NCI-H460 (cell line): ENCODE data around the gene ENTPD8. TPM values are rescaled to one million over a fixed set of nuclear protein-coding genes. Genes with fewer than 3 reads are reported as not detected.
A peak's percentile ranks its signal among the peaks of the same experiment; 100 is the strongest.
"Not testable (repeated sequence)": the region's sequence is repeated elsewhere in the genome, so short reads cannot be mapped to it uniquely, and the experiment has no call there.

ENCODE experiments used
- DNase-seq: peaks from one replicate; pipeline ENCODE4 v3.0.0-alpha.2; 2016; ENCODE audit warnings: low read depth; ENCODE audit errors: extremely low read depth
- total RNA-seq: library from RNA; depleted of rRNA; stranded (reverse); fragments of >200 nt; shearing (Covaris generic); gene quantifications from 2 replicates; pipeline ENCODE4 v1.2.3, GENCODE V29; 2014

The ENTPD8 gene
- total RNA-seq, 1 experiment from 2014 or later: not detected

DNA sequence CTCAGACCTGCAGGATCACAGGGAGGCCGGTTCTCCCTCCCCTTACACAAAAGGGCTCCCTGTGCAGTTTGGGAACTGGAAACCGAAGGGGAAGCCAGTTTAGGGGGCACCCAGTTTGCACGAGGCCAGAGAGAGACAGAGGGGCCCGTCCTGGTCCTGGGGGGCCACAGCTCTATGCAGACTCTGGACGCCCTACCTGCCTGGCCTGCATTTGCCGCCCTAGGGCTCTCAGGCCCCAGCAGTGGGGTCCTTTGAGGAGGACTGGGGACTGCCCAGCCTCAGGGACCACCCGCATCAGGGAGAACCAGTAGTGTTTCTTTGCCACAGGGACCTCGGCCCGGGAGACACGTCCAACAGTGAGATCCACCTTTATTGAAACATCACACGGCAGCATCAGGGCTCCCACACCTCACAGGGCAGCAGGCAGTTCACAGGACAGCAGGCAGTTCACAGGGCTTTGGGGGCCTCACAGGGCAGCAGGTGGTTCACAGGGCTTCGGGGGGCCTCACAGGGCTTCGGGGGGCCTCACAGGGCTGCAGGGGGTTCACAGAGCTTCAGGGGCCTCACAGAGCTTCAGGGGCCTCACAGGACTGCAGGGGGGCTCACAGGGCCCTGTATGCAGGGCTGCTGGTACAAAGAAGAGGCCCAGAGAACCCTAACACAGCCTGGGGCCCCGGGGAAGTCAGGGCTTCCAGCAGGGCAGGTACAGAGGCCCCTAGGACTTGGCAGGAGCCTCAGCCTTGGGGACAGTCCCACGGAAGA is 18.6 kb upstream of the ENTPD8 start:
- no peak for DNase-seq

DNA sequence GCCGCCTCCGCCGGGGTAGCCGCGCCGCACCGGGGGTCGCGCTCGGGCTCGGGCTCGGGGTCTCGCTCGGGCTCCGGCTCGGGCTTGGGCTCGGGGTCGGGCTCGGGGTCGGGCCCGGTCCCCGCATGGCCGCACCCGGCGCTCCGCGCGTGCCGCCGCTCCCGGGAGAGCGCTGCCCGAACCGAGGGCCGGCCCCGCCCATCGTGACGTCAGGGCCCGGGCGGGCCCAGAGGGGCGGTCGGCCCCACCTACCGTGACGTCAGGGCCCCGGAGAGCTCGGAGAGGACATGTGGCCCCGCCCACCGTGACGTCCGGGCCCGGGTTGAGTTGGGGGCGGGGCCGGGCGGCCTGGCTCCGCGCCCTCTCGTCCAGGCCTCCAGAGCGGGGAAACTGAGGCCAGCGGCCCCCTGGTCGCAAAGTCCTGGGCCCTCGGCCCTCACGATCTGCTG is 18.0 kb upstream of the ENTPD8 start, which contains the start of gene NSMF:
NSMF (minus strand) TSS at position 183 of the 449 bp plus-strand sequence. CDS start 232 bp downstream, outside the sequence.
- DNase-seq: peak; percentile 91

DNA sequence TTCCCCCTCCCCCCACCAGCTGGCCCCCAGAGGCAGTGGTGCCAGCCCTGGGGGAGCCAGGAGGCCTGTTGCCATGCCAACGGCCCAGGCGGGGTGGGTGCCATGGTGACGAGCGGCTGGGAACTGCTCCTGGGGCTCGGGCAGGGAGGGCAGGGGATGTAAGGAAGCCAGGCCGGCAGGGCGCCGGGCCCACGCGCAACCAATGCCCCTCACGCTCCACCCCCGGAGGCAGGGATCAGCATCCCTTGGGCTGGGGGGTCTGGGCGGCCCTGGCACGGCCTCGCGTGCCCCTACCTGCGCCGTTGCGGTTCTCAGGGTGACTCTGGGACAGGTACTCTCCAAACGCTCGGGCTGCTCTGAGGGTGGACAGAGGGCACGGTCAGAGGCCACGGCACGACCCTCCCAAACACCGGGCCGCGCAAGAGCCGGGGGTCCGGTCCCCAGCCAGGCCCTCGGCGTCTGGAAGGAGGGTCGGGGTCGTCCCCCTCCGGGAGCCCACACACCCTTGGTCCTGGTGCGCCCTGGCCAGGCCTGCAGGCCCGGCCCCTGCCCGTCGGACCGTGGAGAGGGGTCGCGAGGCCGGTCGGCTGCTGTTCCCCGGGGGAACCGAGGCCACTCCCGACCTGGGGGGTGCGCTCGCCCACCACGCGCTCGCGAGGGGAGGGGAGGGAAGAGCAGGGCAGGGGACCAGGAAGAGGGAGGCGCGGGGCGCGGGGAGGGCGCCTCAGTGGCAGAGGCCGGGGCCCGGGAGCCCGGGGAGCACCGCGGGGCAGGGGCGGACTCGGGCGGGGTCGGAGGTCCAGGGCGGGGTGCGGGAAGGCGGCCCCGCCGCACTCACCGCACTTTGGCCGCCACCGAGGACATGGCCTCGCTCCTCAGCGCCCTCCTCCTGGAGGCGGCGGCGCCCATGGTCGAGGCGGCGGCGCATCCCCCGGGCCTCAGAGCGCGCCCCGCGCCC is 17.3 kb upstream of the ENTPD8 start:
- DNase-seq: no peak

- no peak for DNase-seq
These were observed 16.4 kb upstream of the ENTPD8 start for GRCh38 chr9:137457406-137458193.

- no peak for DNase-seq
These were observed 15.8 kb upstream of the ENTPD8 start for GRCh38 chr9:137456864-137457405.

DNA sequence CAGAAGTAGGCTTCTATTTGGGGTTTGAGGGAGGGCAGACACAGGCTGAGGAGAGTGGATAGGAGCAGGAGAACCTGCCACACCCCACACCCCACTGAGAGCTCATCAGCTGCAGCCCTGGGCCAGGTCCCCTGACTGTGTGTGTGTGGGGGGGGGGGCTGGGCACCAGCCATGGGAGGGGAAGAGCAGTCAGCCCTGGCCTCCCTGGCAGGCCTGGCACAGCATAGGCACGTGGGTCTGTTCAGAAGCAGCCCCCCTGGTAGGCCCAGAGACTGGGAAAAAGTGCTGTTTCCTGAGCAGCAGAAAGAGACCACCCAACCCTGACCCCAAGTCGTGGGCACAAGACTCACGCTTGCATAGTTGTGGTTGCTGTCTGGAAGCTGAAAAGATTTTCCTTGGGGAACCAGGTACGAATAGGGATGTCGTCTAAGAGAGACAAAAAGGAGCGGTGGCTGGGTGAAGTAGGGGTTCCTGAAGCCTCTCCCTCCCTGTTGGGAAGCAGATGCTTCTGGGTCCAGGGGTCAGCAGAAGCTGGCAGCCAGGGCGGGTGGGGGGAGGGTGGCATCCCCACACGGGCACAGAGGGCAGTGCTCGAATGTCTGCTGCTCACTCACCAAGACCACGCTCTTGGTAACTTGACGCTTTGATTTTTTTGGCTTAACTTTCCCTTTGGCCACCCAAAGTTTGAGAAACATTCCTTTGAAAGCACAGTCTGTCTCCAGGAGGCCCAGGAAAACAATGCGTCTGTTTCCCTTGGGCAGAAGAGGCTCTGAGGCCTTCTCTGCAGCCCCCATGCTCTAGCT is 15.1 kb upstream of the ENTPD8 start:
- DNase-seq: no peak

DNA sequence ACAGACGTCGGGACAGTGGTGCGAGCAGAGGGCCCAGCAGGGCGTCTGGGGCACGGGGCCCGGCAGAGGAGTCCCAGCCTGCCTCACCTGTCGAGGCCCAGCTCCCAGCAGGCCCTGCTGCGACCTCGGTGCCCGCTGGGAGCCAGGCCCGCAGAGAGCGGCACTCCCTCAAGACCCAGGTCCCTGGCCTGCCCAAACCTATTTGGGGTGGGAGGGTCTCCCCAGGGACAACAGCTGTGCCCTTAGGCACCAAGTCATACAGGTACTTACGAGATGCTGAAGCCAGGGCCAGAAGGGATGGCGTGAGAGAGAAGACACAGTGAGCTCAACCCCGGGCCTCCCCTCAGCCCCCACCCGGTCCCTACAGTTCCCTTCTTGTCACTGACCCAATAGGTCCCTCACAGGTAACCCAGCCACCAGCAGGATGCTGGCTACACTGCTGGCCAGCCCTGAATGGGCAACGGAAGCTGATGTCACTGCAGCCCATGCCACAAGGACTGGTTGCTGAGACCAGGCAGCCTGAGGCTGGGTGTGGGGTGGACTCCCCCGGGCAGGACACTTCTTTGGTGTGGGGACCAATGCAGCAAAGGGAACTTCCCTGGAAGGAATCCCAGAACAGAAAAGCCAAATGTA is 14.3 kb upstream of the ENTPD8 start:
- DNase-seq: no peak

- DNase-seq: no peak
These were observed 13.6 kb upstream of the ENTPD8 start for GRCh38 chr9:137454597-137455358.

- no peak for DNase-seq
These were observed 13.0 kb upstream of the ENTPD8 start for GRCh38 chr9:137454145-137454596.

- DNase-seq: peak; percentile 44
These were observed 12.5 kb upstream of the ENTPD8 start for GRCh38 chr9:137453643-137454081.

DNA sequence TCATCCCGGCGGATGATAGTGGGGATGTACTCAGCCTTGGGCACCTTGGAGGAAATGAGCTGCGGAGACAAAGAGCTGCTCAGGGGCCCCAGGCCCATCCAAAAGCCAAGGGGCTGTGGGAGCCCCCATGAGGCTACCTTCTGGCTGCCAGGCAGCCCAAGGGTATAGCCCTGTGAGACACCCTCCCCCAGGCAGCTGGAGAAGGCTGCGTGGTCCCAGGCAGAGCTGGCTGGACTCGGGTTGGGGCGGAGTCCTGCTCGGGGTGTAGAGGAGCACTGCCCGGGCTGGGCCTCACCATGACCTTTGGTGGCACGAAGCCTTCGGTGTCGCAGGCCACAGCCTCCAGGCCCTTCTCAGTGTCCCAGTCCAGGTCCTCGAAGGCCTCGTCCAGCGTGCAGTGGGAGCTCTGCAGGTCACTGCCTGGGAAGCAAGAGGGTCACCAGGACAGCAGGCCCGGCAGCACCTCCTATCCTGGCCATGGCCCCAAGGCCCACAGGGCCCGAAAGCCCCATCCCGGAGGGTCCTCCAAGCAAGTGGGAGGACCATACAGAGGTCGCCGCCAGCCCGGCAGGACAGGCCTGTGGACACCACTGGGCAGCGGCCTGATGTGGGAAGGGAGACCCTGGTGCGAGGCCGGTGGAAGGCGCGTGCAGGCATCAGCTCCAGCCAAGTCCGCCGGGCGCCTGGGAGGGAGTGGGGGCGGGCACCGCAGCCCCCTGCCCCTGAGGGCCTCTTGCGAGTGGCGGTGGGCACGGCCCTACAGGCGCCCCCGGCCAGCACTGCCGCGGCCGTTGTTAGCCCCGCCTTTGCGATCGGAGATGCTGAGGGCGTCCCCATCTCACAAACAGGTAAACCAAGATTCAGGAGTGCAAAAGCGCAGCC is 11.8 kb upstream of the ENTPD8 start:
- no peak for DNase-seq

DNA sequence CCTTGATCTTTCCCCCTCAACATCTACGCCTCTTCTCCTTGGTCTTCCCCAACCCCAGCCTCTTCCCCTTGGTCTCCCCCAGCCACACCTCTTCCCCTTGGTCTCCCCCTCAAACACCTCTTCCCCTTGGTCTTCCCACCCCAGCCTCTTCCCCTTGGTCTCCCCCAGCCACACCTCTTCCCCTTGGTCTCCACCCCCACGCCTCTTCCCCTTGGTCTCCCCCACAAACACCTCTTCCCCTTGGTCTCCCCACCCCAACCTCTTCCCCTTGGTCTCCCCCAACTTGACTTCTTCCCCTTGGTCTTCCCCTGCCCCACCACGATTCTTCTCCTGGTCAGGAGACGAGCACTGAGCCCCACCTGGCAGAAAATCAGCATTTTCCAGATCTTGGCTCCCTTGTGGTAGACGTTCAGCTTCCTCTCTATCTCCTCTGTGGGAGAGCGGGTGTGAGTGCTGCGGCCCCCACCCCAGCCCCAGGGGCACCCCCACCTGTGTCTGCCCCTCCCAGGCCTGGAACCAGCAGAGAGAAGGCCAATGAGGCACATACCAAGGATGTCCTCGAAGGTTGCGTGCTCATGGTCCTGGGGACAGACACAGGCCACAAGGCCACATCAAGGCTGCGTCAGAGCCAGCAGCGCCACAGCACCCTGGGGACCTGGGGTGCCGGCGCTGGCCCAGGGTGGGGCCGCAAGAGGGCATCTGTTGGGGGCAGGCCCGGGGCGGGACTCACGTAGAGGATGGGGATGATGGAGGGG is 11.0 kb upstream of the ENTPD8 start:
- no peak for DNase-seq

- DNase-seq: not testable (repeated sequence)
These were observed 10.3 kb upstream of the ENTPD8 start for GRCh38 chr9:137451264-137452005.

DNA sequence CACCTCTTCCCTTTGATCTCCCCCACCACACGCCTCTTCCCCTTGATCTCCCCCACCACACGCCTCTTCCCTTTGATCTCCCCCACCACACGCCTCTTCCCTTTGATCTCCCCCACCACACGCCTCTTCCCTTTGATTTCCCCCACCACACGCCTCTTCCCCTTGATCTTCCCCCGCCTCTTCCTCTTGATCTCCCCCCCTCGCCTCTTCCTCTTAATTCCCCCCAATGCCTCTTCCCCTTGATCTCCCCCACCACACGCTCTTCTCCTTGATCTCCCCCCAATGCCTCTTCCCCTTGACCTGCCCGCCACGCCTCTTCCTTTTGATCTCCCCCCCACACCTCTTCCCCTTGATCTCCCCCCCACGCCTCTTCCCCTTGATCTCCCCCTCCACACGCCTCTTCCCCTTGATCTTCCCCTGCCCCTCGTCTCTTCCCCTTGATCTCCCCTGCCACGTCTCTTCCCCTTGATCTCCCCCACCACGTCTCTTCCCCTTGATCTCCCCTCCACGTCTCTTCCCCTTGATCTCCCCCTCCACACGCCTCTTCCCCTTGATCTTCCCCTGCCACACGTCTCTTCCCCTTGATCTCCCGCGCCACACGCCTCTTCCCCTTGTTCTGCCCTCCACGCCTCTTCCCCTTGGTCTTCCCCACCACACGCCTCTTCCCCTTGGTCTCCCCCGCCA is 9.5 kb upstream of the ENTPD8 start:
- not testable (repeated sequence) for DNase-seq

DNA sequence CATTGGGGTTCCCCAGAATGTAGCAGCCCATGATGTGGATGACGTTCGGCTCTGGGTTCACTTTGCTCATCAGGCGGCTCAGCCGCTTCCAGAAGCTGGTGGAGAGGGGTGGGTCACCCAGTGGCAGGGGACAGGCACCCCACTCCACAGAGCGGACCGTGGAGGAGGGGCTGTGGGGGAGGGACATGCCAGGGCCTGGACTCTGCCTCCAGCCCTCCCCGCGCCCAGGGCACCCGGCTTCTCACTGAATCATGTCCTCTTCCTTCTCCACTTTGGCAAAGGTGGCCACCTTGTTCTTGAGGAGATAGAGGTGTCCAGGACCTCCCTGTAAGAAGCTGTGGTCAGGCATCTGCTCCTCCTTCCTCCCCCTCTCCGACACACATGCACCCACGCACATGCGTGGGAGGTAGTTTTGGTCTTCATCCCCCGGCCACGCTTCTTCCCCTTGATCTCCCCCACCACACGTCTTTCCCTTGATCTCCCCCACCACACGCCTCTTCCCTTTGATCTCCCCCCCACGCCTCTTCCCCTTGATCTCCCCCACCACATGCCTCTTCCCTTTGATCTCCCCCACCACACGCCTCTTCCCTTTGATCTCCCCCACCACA is 8.9 kb upstream of the ENTPD8 start:
- no peak for DNase-seq
